ENCODE results near the gene DTX3L. TPM values are rescaled to one million over a fixed set of nuclear protein-coding genes. Genes with fewer than 3 reads are reported as not detected.
A peak's percentile ranks its signal among the peaks of the same experiment; 100 is the strongest.

Gene DTX3L
- total and polyA plus RNA-seq, 2 of the 13 experiments (the other 11 are each of a cell fraction or from before 2014, with no cell fraction given): 2.5 to 10.9 TPM

DNA sequence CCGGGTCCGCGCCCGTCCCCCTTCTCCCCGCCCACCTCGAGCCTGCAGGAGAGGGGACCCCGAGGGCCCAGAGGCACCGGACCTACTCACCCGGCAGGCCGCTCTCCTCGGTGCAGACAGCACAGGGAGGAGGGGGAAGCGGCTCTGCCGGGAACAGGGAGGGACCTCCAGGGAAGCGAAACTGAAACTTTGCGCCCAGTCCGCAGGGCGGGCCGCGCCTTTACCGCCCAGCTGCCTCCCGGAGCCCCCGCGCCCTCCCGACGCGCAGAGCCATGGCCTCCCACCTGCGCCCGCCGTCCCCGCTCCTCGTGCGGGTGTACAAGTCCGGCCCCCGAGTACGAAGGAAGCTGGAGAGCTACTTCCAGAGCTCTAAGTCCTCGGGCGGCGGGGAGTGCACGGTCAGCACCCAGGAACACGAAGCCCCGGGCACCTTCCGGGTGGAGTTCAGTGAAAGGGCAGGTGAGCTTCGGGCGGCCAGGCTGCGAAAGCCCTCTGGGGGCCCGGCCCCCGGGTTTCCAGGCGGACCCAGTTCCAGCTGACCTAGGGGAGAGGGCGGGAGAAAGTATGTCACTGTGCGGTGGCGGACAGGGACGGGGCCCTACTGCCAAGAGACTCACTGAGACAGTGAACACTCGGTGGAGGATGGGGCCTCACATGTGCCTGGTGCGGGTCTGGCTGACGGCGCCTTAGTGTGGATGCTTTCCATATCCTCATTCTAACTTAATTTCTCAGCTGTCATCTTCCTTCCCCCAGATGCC lies at the start of gene DTX3L, which contains the start of gene PARP9 (continued):
- TF ChIP-seq, protein P1, sequence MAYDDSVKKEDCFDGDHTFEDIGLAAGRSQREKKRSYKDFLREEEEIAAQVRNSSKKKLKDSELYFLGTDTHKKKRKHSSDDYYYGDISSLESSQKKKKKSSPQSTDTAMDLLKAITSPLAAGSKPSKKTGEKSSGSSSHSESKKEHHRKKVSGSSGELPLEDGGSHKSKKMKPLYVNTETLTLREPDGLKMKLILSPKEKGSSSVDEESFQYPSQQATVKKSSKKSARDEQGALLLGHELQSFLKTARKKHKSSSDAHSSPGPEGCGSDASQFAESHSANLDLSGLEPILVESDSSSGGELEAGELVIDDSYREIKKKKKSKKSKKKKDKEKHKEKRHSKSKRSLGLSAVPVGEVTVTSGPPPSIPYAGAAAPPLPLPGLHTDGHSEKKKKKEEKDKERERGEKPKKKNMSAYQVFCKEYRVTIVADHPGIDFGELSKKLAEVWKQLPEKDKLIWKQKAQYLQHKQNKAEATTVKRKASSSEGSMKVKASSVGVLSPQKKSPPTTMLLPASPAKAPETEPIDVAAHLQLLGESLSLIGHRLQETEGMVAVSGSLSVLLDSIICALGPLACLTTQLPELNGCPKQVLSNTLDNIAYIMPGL (CRISPR knock-in tag; IDR thresholded peaks at IDR 0.05; ENCODE audit: borderline replicate concordance in 1 of 2, low read depth in 1 of 2): peak; percentile 74 to 96
- TF ChIP-seq, protein P2, sequence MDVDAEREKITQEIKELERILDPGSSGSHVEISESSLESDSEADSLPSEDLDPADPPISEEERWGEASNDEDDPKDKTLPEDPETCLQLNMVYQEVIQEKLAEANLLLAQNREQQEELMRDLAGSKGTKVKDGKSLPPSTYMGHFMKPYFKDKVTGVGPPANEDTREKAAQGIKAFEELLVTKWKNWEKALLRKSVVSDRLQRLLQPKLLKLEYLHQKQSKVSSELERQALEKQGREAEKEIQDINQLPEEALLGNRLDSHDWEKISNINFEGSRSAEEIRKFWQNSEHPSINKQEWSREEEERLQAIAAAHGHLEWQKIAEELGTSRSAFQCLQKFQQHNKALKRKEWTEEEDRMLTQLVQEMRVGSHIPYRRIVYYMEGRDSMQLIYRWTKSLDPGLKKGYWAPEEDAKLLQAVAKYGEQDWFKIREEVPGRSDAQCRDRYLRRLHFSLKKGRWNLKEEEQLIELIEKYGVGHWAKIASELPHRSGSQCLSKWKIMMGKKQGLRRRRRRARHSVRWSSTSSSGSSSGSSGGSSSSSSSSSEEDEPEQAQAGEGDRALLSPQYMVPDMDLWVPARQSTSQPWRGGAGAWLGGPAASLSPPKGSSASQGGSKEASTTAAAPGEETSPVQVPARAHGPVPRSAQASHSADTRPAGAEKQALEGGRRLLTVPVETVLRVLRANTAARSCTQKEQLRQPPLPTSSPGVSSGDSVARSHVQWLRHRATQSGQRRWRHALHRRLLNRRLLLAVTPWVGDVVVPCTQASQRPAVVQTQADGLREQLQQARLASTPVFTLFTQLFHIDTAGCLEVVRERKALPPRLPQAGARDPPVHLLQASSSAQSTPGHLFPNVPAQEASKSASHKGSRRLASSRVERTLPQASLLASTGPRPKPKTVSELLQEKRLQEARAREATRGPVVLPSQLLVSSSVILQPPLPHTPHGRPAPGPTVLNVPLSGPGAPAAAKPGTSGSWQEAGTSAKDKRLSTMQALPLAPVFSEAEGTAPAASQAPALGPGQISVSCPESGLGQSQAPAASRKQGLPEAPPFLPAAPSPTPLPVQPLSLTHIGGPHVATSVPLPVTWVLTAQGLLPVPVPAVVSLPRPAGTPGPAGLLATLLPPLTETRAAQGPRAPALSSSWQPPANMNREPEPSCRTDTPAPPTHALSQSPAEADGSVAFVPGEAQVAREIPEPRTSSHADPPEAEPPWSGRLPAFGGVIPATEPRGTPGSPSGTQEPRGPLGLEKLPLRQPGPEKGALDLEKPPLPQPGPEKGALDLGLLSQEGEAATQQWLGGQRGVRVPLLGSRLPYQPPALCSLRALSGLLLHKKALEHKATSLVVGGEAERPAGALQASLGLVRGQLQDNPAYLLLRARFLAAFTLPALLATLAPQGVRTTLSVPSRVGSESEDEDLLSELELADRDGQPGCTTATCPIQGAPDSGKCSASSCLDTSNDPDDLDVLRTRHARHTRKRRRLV (CRISPR knock-in tag; IDR thresholded peaks at IDR 0.05): no peak
- TF ChIP-seq ZNF256 (CRISPR knock-in tag; conservative IDR thresholded peaks at IDR 0.05) (no peak), SAFB2 (CRISPR knock-in tag; IDR thresholded peaks at IDR 0.05; ENCODE audit: borderline replicate concordance, low read depth) (no peak), PHF20 (CRISPR knock-in tag; IDR thresholded peaks at IDR 0.05) (peak; percentile 81), ZKSCAN5 (CRISPR knock-in tag; IDR thresholded peaks at IDR 0.05) (no peak), DNMT1 (CRISPR knock-in tag; IDR thresholded peaks at IDR 0.05) (no peak), ARNTL (CRISPR knock-in tag; IDR thresholded peaks at IDR 0.05) (peak; percentile 50; the same call in 1 of the 2 replicates), TBL1XR1 (IDR thresholded peaks at IDR 0.05; ENCODE audit: borderline replicate concordance, low read length, partially characterized antibody) (no peak)
- TF ChIP-seq, protein P3, sequence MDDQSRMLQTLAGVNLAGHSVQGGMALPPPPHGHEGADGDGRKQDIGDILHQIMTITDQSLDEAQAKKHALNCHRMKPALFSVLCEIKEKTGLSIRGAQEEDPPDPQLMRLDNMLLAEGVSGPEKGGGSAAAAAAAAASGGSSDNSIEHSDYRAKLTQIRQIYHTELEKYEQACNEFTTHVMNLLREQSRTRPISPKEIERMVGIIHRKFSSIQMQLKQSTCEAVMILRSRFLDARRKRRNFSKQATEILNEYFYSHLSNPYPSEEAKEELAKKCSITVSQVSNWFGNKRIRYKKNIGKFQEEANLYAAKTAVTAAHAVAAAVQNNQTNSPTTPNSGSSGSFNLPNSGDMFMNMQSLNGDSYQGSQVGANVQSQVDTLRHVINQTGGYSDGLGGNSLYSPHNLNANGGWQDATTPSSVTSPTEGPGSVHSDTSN (CRISPR knock-in tag; IDR thresholded peaks at IDR 0.05; ENCODE audit: borderline replicate concordance): no peak
- TF ChIP-seq, protein P4, sequence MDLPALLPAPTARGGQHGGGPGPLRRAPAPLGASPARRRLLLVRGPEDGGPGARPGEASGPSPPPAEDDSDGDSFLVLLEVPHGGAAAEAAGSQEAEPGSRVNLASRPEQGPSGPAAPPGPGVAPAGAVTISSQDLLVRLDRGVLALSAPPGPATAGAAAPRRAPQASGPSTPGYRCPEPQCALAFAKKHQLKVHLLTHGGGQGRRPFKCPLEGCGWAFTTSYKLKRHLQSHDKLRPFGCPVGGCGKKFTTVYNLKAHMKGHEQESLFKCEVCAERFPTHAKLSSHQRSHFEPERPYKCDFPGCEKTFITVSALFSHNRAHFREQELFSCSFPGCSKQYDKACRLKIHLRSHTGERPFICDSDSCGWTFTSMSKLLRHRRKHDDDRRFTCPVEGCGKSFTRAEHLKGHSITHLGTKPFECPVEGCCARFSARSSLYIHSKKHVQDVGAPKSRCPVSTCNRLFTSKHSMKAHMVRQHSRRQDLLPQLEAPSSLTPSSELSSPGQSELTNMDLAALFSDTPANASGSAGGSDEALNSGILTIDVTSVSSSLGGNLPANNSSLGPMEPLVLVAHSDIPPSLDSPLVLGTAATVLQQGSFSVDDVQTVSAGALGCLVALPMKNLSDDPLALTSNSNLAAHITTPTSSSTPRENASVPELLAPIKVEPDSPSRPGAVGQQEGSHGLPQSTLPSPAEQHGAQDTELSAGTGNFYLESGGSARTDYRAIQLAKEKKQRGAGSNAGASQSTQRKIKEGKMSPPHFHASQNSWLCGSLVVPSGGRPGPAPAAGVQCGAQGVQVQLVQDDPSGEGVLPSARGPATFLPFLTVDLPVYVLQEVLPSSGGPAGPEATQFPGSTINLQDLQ (CRISPR knock-in tag; IDR thresholded peaks at IDR 0.05): peak; percentile 89; the same call in 1 of the 2 replicates
- TF ChIP-seq, protein P5, sequence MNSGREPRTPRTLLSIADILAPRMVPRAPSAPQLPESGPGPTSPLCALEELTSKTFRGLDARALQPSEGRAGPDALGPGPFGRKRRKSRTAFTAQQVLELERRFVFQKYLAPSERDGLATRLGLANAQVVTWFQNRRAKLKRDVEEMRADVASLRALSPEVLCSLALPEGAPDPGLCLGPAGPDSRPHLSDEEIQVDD (CRISPR knock-in tag; IDR thresholded peaks at IDR 0.05; ENCODE audit: borderline replicate concordance): 0 out of 2 replicates have a peak, but pooled peaks have one; percentile 11

Data from HepG2 (cell line).